Measurements from ENCODE around the gene DCDC2C.

The DCDC2C gene

DNA sequence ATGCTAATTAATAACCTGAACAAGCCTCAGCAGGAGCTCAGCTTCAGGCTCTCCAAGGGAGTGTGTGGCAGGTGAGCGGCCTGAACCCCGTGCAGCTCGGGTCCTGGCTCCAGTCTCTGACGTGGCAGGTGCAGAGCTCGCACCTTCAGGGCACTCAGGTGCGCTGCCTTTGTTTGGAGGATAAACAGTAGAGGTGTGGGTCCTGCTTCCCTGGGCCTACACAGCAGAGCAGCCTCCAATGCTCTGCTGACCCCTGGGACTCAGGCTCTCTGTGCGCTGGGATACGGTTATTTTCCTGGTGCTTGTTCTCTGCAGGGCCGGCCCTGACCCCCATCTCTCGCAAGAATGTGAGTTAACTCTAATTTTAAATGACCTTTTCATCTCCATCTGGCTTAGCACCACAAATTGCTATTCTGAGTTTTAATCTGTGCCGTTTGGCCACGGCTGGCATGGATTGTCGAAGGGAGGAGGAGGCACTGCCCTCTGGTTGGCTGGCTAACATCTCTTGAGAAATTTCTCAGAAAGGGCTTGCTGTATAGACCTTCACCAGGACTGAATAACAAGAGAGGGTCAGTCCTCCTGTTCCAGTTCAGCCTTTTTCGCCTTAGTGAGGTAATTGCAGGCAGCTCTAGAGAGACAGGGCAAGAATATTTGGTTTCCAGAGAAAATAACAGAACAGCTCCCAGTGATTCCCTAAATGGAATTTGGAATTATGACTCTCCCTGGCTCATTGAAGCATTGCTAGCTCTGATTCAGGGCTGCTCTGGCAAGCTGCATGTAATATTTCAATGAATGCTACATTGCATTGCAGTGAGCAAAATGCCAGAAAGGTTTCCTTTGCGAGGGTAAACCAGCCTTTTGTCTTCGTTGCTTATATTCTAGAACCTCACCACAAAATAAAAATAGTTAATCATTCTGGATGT, 161.8 kb downstream of the DCDC2C start:
- in situ Hi-C loops (cut with HindIII; ENCODE audit: low sequenced_read_pairs), result no loop called here
- no peak overlapping the region for H3K4me3 ChIP-seq (ENCODE audit: low read depth, low read length)
- DNase-seq (ENCODE audit: low read depth), result no peak
- TF ChIP-seq CTCF (IDR thresholded peaks at IDR 0.05; ENCODE audit: low read depth, low read length, missing control alignments), result no peak

GRCh38 chr2:3867469-3867868, 164.1 kb downstream of the DCDC2C start:
- in situ Hi-C loops (cut with HindIII; ENCODE audit: low sequenced_read_pairs), result no loop called here
- no peak for TF ChIP-seq CTCF (IDR thresholded peaks at IDR 0.05; ENCODE audit: low read depth, low read length, missing control alignments)
- H3K4me3 ChIP-seq (ENCODE audit: low read depth, low read length), result no peak overlapping the region
- no peak for DNase-seq (ENCODE audit: low read depth)

- H3K4me3 ChIP-seq (ENCODE audit: low read depth, low read length), result no peak overlapping the region
- DNase-seq (ENCODE audit: low read depth), result no peak
- in situ Hi-C loops (cut with HindIII; ENCODE audit: low sequenced_read_pairs), result no loop called here
- TF ChIP-seq CTCF (IDR thresholded peaks at IDR 0.05; ENCODE audit: low read depth, low read length, missing control alignments), result no peak
These were observed 164.8 kb downstream of the DCDC2C start for GRCh38 chr2:3868012-3868805.

DNA sequence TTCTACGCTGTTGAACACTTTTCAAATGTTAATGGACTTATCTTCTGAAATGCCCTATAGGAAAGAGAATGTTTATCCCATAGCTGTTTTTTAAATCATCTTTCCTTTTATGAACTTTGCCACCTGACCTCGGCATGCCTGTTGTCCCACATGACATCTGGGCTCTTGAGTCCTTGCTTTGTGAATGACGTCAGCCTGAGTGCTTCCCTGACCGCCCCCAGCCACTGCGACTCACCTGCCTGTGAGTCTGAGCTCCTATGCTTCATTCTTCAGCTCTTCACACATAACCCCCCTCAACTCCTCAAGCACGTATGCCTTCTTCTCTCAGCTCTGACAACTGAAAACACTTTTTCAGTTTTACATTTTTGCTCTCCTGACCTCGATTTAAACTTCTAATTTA, 166.8 kb downstream of the DCDC2C start:
- in situ Hi-C loops (cut with HindIII; ENCODE audit: low sequenced_read_pairs), result no loop called here
- no peak for TF ChIP-seq CTCF (IDR thresholded peaks at IDR 0.05; ENCODE audit: low read depth, low read length, missing control alignments)
- DNase-seq (ENCODE audit: low read depth), result no peak
- H3K4me3 ChIP-seq (ENCODE audit: low read depth, low read length), result no peak overlapping the region

DNA sequence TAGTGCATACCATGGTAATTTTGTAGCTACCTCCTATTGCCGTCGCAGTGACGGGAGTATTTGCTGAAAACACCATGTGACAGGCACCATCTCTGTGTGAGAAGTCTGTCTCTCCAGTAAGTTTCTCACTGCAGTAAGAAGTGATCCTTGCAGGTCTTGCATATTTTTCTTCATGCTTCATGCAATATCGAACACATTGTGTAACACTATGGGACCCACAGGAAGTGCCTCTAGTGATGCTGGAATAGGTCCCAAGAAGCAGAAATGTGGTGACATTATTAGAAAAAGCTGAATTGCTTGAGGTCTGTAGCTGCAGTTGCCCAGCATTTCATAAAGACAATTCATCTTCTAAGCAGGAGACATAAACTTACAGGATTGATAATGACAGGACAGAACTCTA, 167.6 kb downstream of the DCDC2C start:
- DNase-seq (ENCODE audit: low read depth), result no peak
- H3K4me3 ChIP-seq (ENCODE audit: low read depth, low read length), result no peak overlapping the region
- in situ Hi-C loops (cut with HindIII; ENCODE audit: low sequenced_read_pairs), result no loop called here
- TF ChIP-seq CTCF (IDR thresholded peaks at IDR 0.05; ENCODE audit: low read depth, low read length, missing control alignments), result no peak

DNA sequence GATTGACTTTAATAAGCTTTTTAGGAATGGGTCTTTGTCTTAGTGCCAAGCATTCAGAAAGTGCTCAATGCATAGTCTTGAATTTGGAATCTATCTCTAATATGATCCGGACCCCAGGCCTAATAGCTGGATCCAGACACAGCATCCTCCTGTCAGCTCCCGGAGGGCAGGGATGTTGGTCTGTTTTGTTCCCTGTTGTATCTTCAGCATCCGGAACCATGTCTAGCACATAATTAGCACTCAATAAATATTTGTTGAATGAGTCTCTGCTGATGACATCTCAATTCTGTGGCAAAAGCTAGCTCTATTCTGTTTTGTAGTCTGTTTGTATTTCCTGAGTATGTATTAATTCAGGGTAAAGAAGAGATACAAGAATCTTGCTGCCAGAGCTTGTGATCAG, 169.1 kb downstream of the DCDC2C start:
- in situ Hi-C loops (cut with HindIII; ENCODE audit: low sequenced_read_pairs), result no loop called here
- no peak for DNase-seq (ENCODE audit: low read depth)
- H3K4me3 ChIP-seq (ENCODE audit: low read depth, low read length), result no peak overlapping the region
- TF ChIP-seq CTCF (IDR thresholded peaks at IDR 0.05; ENCODE audit: low read depth, low read length, missing control alignments), result no peak

All from astrocyte of the cerebellum (primary cell).